KG1 (cell line): ENCODE data around the gene GJA5.

Source experiments
- DNase-seq: peaks from one replicate; lab custom pipeline; 2025; lab: John Stamatoyannopoulos, UW

Gene GJA5

DNA sequence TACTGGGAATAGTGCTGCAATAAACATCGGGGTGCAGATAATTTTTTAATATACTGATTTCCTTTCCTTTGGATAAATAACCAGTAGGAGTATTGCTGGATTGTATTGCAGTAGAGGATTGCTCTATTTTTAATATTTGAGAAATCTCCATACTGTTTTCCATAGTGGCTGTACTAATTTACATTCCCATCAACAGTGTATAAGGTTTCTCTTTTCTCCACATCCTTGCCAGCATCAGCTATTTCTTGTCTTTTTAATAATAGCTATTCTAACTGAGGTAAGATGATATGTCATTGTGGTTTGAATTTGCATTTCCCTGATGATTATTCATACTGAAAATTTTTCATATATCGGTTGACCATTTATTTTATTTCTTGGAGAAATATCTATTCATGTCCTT is 31.1 kb downstream of the GJA5 start:
- no peak for DNase-seq

DNA sequence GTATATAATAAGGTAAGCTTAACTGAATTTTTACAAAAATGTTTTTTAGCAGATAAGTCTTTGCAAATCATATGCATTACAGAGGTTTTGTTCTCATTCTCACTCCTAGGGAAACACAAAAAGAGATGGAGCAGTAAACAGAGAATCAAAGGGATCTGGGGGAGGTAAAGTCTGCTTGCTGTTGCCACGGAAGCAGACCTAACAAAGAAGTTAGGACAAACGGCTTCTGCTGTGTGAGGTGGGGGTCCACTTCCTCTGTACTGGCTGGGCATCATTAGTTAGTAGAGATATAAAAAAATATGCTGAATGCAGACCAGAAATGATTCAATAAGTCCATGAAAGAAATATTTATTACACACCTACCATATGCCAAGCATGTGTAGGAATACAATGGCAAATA is 34.2 kb downstream of the GJA5 start:
- DNase-seq = no peak

DNA sequence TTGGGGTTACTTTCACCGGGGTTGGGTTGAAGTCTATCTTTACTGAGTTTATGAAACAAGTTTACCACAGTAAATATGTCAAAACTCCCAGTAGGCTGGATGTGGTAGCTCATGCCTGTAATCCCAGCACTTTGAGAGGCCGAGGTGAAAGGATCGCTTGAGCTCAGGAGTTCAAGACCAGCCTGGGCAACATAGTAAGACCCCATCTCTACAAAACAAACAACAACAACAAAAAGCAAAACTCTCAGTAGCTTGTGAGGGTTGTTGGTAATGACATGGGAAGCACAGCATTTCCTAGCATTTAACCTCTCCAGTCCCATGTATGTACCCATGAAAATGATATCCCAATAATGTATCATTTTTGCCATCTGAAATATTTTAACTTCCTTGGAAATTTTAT is 34.7 kb downstream of the GJA5 start:
- DNase-seq = no peak

DNA sequence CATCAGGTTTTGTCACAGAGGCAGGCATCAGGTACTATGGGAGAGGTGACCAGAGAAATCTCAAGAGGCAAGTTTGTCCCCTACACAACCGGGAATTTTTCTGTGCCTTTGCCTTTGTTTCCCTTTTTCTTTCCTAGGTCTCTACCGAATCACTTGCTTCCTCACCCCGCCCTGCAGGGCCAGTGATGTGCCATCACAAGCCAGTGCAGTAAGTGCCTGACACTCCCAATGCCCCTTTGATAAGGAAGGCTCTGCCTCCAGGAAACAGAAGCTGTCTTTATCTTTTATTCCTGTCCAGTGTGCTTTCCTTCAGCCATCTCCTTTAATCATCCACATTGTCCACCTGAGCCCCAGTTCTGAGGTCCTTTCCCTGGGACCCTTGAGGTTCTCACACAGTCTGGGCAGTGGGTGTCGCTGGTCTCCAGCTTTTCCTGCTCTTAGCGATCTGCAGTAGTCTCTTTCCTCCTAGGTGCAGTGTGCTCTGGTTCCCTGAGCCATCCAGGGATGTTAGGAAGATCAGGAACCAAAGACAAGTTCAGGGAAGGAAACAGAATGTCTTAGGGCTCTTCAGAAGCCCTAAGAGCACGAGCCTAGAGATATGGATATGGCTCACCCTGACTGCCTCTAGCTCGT is 36.6 kb downstream of the GJA5 start:
- no peak for DNase-seq

DNA sequence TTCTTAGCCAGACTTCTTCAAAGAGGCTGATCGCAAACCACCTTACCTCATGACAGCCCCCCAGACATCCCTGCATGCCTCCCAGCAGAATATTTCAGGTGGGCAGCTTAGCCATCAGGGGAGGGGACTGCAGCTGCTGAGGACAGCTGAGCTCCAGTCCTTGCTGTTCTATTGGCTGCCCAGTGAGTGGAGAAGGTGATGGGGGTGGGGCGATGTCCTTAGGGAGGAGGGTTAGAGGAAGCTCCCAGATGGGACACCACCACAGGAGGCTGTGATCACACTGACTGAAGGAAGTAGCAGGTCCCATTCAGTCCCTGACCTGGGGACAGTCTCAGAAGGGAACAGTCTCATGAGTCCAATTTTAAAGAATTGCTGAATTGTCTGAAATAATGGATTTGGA is 38.3 kb downstream of the GJA5 start:
- DNase-seq = no peak

DNA sequence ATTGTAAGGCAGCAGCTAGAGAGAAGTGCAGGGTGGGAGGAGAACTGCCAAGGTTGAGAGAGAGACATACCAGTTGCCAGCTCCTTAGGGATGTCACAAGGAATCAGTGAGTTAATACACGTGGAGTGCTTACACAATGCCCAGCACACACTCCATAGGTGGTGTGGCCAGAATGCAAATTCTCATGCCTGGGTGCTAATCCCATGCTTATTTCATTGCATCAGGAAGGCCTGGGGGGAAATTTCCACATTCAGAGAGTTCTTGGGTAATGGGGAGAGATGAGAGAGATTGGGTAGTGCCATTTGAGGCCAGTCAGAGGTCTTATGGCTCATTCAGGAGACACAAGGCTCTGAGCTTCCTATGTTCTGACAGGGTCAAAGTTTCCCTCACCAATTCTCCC is 38.7 kb downstream of the GJA5 start:
- DNase-seq = no peak

DNA sequence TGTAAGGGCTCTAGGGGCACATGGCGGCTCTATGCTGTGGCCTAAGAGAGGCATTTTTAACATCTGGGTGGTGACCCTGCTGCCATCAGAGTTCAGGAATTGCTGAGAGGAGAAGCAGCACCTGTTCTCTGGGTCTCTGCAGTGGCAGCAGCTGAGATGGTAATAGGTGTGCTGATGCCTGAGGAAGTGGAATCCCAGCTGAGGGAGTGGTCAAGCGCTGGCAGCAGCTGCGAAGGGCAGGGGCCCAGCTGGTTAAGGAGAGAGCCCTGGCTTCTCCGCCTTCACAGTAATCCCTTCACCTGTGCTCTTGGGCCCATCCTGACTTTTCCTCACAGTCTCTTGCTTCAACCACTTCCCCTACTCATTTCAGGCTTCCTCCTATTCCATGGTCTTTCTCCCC is 39.8 kb downstream of the GJA5 start:
- DNase-seq = no peak

DNA sequence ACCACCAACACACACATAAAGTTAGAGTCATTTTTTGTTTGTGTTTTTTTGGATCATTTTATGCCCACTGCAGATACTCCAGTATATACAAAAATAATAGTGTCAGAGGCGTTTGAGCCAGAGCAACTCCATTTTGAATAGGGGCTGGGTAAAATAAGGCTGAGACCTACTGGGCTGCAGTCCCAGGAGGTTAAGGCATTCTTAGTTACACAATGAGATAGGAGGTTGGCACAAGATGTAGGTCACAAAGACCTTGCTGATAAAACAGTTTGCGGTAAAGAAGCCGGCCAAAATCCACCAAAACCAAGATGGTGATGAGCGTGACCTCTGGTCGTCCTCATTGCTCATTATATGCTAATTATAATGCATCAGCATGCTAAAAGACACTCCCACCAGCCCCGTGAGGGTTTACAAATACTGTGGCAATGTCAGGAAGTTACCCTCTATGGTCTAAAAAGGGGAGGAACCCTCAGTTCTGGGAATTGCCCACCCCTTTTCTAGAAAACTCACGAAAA is 40.6 kb downstream of the GJA5 start:
- no peak for DNase-seq

DNA sequence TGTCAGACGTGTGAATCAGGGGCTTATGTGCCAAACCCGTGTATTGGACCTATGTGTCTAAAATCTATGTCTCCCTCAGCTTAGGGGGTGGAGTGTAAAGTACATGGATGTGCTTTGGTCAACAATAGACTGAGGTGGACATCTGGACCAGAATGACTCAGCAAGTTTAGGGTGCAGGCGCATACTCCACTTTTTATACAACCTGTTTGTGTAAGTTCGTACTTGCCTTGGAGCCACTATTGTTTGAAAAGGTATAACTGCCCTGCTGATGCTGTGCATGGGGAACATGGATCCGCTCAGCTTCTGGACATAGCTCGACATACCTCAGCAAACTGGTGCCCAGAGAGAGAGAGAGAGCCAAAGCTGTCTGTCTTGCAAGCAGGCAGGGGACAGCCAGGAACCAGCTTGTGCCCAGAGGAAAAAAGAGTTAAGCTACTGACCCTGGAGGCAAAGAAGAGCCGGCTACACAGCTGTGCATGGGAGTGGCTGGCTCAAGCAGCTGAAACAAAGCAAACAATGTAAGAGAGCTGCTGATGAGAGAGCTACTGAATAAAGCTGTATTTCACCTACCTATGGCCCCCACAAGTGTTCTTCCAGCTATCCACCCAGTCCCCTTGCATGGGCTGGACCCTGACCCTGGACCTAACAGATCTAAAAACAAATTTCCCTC is 41.2 kb downstream of the GJA5 start:
- no peak for DNase-seq

DNA sequence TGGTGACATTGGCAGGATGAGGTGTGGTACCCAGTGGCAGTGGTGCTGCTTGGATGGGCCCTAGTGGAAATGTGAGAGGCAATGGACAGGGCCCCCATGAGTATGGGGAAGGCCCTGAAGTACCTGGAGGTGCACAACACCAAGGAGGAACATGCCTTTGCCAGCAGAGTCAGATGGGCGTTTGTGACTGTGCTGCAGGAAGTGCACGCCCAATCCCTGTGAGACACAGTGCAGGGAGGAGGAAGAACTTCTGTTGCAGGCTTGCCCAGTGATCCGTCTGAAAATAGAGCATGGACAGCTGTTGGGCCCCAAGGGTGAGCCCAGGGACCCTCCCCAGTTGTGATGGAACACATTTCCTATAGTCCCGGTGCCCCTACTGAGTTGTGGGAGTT is 42.7 kb downstream of the GJA5 start:
- no peak for DNase-seq

DNA sequence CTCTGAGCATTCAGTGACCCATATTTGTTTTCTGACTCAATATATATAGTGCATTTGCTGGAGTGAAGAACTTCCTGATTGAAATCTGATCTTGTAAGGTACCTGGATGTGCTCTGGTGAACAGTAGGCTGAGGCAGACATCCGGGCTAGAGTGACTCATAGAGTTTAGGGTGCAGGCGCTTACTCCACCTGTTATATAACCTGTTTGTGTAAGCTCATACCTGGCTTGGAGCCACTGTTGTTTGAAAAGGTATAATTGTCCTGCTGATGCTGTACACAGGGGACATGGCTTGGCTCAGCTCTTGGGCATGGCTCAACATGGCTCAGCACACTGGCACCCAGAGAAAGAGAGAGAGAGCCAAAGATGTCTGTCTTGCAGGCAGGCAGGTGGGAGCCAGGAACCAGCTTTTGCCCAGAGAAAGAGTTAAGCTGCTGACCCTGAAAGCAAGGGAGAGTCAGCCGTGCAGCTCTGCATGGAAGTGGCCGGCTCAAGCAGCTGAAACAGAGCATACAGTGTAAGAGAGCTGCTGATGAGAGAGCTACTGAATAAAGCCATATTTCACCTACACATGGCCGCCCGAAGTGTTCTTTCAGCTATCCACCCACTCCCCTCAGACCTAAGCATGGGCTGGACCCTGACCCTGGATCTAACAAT is 43.2 kb downstream of the GJA5 start:
- no peak for DNase-seq

DNA sequence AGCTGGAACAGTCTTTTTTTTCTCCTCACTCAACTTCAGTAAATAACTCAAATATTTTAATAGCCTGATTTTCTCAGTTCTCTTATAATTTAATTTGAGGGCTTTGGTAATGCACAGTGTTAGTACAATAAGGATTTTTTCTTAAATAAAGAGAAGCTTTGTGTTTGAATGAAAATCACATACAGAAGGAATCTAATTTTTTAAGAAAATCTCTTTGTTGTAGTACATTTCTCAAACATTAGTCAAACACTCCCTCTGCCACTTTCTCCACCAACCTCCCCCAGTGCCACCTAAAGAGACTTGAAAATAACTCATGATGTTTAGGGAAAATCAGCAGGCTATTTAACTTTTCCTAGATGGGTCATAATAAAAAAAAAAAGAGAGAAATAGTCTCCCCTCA is 47.8 kb downstream of the GJA5 start:
- no peak for DNase-seq
